DOHH2 (cell line): Measurements from ENCODE around the gene UBE2E1.

Experiments
- CTCF ChIP-seq: fragments of 200-600 bp; sonication (generic); IDR thresholded peaks from one replicate; pipeline ENCODE4 v1.5.1; 2014; ENCODE audit warnings: antibody characterized with exemption, mild to moderate bottlenecking, low read depth, low read length; ENCODE audit not compliant: poor library complexity, severe bottlenecking
- EZH2phosphoT487 ChIP-seq: fragments of 200-600 bp; sonication (generic); IDR thresholded peaks from 2 replicates; pipeline ENCODE4 v1.6.1; 2017; ENCODE audit warnings: borderline replicate concordance, mild to moderate bottlenecking, antibody characterized with exemption, low read length, moderate library complexity, mixed read lengths

DNA sequence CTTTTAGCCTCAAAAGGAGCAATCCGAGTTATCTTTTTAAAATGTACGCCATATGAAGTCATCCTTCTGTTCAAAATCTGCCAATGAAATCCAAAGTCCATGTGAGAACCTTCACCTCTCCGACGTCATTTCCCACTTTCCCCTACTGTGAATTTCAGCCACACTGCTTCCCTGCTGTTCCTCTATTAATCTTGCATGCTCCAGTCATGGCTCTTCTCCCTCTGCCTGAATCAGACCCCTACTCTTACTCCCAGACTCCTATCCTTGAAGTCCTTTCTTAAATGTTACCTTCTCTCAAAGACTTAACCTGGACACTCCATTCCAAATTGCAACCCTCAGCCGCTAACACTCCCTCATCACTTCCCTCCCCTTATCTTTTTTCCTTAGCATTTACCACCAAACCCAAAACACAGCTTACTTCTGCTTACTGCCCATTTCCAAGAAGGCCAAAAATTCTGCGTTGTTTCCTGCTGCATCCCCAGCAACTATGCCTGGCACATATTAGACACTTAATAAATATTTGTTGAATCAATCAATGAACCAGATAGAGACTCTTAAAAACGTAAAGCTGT is 109.9 kb downstream of the UBE2E1 start:
- no peak for TF ChIP-seq CTCF
- TF ChIP-seq EZH2phosphoT487 = no peak
